Thoracic aorta (tissue), 2 donors: ENCODE measurements around the gene MOB3B. TPM values are rescaled to one million over a fixed set of nuclear protein-coding genes. Genes with fewer than 3 reads are reported as not detected.

Experiments used
- ATAC-seq: fragments of 150-250 bp; one replicate; pipeline ENCODE4 v1.8.0; 2017; ENCODE audit warnings: low read depth; ENCODE audit not compliant: insufficient number of reproducible peaks, low FRiP score
- DNase-seq: peaks from one replicate; pipeline ENCODE4 v3.0.0-alpha.2; 2020; ENCODE audit warnings: low spot score
- H3K27ac ChIP-seq, 2 donors: fragments of 200-600 bp; sonication (generic); 1 replicate in 1 of 2; 2 replicates in 1 of 2; pipeline ENCODE4 v1.5.1; 2016; ENCODE audit warnings: mild to moderate bottlenecking in 2 of 2, moderate library complexity in 2 of 2
- H3K27me3 ChIP-seq: fragments of 200-600 bp; sonication (generic); replicated peaks from 2 replicates; pipeline ENCODE4 v1.6.0; 2016; ENCODE audit warnings: mild to moderate bottlenecking; ENCODE audit not compliant: insufficient read depth
- H3K36me3 ChIP-seq: fragments of 200-600 bp; sonication (generic); one replicate; pipeline ENCODE4 v1.5.1; 2016
- H3K4me1 ChIP-seq, 2 donors: fragments of 200-600 bp; sonication (generic); 1 replicate in 1 of 2; 2 replicates in 1 of 2; pipeline versions ENCODE4 v1.5.1 to v1.6.0; 2016; ENCODE audit warnings: low read depth in 2 of 2, mild to moderate bottlenecking in 1 of 2; ENCODE audit not compliant: control insufficient read depth in 1 of 2
- H3K4me3 ChIP-seq: fragments of 200-600 bp; sonication (generic); 2 replicates; pipeline ENCODE4 v1.5.1; 2016; ENCODE audit warnings: mild to moderate bottlenecking
- H3K9me3 ChIP-seq: fragments of 200-600 bp; sonication (generic); 2 replicates; pipeline ENCODE4 v1.5.1; 2016
- total RNA-seq, 2 donors: library from RNA; depleted of rRNA; stranded (reverse); fragments of >200 nt; gene quantifications; one replicate each; pipeline versions ENCODE4 v1.1.0 to v1.2.3, GENCODE V29; 2016
- TF ChIP-seq, protein P1 (sequence below): fragments of 200-600 bp; sonication (generic); IDR thresholded peaks from one replicate; pipeline ENCODE4 v1.5.1; 2019; ENCODE audit warnings: antibody characterized with exemption

Gene MOB3B
- total RNA-seq, 2 donors from 2014 or later = 6.6 to 11.1 TPM

DNA sequence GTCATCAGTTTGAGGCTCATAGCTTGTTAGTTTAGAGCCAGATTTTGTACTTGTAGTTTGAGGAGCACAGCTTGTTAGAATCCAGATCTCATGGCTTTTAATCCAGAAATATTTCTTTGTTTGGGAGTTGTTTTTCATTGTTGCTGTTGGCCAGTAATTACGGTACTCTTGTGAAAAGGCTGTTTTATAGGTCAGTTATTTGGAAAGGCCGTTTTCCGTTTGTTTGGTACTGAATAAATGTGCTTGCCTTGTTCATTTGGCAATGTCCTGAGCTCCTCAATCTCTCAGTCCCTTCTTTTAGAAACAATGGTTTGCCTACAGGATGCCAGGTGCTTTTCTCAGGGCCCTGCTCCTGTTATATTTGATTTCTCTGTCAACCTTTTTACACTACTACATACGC, 4.5 kb upstream of the MOB3B start:
- DNase-seq (no peak), ATAC-seq (peak; percentile 19)
- Histone ChIP-seq H3K36me3 (no peaks in the 10 kb centered on the region), H3K4me3 (peak overlapping the region; percentile 40), H3K9me3 (no peaks in the 10 kb centered on the region), H3K4me1 (peaks cover 32 to 60% of the 10 kb centered on the region in 2 donors), H3K27ac (peak overlapping the region; percentile 65 to 72), H3K27me3 (no peaks in the 10 kb centered on the region)
- TF ChIP-seq, protein P1, sequence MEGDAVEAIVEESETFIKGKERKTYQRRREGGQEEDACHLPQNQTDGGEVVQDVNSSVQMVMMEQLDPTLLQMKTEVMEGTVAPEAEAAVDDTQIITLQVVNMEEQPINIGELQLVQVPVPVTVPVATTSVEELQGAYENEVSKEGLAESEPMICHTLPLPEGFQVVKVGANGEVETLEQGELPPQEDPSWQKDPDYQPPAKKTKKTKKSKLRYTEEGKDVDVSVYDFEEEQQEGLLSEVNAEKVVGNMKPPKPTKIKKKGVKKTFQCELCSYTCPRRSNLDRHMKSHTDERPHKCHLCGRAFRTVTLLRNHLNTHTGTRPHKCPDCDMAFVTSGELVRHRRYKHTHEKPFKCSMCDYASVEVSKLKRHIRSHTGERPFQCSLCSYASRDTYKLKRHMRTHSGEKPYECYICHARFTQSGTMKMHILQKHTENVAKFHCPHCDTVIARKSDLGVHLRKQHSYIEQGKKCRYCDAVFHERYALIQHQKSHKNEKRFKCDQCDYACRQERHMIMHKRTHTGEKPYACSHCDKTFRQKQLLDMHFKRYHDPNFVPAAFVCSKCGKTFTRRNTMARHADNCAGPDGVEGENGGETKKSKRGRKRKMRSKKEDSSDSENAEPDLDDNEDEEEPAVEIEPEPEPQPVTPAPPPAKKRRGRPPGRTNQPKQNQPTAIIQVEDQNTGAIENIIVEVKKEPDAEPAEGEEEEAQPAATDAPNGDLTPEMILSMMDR = no peak

DNA sequence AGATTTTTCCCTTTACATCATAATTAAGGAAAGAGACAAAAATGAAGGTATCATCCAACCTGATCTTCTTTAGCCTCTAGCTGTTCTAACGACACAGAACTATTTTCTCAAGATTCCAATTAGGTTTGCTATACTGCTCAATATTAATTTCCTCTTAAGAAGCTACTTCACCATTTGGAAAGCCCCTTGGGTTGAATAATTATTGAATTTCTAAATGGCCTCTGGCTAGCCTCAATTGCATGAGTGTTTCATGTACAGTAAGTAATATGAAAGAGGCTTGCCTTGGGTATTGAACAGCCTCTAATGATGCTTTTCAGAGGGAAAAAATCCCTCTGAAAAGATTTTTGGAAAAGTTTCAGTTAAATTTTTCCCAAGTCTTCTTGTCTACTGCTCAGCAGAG, 3.7 kb upstream of the MOB3B start:
- no peak for DNase-seq
- Histone ChIP-seq H3K27me3 (no peaks in the 10 kb centered on the region), H3K27ac (no peak overlapping the region), H3K9me3 (no peaks in the 10 kb centered on the region), H3K4me3 (no peak overlapping the region), H3K36me3 (no peaks in the 10 kb centered on the region), H3K4me1 (peaks cover 26 to 52% of the 10 kb centered on the region in 2 donors)
- TF ChIP-seq, protein P1 = no peak
- no peak for ATAC-seq

DNA sequence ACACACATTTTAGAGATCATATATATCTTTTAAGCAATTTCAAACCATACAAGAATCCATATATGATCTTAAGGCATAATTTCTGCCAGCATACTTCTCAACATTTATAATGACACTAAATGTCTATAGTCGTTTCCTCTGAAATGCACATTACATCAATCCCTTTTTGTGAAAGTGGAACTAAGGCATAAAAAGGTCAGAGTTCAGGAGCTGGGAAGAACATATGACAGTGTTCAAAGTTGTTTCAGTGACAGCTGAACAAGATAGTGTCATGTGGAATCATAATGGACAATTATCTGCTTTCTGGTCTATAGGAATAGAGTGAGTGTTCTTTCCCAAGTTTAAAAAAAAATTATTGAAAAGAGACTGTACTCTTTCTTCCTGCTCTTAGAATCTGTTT, 2.4 kb upstream of the MOB3B start:
- DNase-seq (no peak), ATAC-seq (no peak)
- Histone ChIP-seq H3K27me3 (no peaks in the 10 kb centered on the region), H3K27ac (no peak overlapping the region), H3K4me3 (no peak overlapping the region), H3K9me3 (no peaks in the 10 kb centered on the region), H3K4me1 (peaks cover 26 to 55% of the 10 kb centered on the region in 2 donors), H3K36me3 (no peaks in the 10 kb centered on the region)
- TF ChIP-seq, protein P1 = no peak

DNA sequence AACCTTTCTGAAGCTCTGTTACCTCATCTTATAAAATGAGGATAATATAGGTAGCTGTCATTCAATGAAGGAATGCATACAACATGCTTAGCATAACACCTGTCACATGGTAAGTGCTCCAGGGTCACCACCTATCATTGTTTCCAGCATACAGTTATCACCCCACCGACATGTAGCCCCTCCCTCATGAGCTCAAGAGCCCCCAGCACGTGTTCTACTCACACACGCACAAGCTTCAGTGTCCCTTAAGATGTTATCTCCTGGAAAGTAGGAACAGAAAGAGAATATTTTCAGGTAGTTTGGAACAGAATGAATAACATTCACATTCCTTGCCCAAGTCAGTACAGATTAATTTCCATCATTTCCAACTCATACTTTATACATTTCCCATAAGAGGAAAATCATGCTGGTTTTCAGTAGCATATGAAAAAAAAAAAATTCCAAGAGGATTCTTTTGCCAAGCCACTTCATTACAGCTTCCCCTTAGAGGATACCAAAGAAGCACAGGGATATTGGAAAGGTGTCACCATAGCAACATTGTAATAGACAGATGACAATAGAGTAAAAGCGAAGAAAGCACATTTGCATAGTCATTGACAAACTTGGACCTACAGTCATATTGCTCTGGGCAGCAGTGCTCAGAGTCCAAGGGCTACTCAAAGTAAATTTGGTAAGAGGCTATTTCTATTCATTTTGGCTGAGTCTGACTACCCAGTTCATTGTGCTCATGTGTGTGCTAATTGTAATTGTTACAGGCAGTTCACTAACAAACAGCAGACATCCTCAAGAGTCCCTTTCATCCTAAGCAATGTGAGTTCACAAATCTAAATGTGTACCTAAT, 1.5 kb upstream of the MOB3B start:
- Histone ChIP-seq H3K36me3 (no peaks in the 10 kb centered on the region), H3K27ac (no peak overlapping the region), H3K4me1 (peaks cover 28 to 55% of the 10 kb centered on the region in 2 donors), H3K4me3 (no peak overlapping the region), H3K27me3 (no peaks in the 10 kb centered on the region), H3K9me3 (no peaks in the 10 kb centered on the region)
- TF ChIP-seq, protein P1 = no peak
- DNase-seq (no peak), ATAC-seq (no peak)

DNA sequence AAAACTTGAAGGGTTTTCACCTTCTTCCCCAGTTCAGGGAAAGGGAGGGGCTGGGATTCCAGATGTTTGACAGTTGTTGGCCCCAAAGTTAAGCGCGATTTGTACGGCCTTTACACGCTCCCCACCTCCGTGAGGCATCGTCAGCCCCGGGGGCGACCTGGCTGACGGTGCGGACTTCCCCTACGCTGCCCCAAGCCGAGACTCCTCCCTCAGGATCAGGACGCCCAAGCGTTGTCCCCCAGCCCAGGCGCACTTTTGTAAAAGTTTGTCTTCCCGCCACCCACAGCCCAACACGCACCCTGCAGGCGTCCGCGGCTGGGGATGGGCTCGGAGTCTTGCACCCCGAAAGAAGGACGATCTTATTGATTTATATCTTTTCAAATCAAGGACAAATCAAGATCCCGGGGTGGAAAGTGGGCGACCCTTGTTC, 713 bp downstream of the MOB3B start:
- no peaks in the 10 kb centered on the region for H3K27me3 ChIP-seq
- H3K36me3 ChIP-seq = no peaks in the 10 kb centered on the region
- no peak for DNase-seq
- H3K27ac ChIP-seq = peak overlapping the region; percentile 90 to 91
- TF ChIP-seq, protein P1 = no peak
- peak overlapping the region; percentile 85 for H3K4me3 ChIP-seq
- peak; percentile 61 for ATAC-seq
- no peaks in the 10 kb centered on the region for H3K9me3 ChIP-seq
- peaks cover 14 to 36% of the 10 kb centered on the region in 2 donors for H3K4me1 ChIP-seq
